ENCODE measurements around the gene CNGA3. TPM values are rescaled to one million over a fixed set of nuclear protein-coding genes. Genes with fewer than 3 reads are reported as not detected.

The CNGA3 gene
- total and polyA plus RNA-seq, 10 of the 15 experiments (the other 5 are each of a cell fraction or from before 2014, with no cell fraction given): not detected

DNA sequence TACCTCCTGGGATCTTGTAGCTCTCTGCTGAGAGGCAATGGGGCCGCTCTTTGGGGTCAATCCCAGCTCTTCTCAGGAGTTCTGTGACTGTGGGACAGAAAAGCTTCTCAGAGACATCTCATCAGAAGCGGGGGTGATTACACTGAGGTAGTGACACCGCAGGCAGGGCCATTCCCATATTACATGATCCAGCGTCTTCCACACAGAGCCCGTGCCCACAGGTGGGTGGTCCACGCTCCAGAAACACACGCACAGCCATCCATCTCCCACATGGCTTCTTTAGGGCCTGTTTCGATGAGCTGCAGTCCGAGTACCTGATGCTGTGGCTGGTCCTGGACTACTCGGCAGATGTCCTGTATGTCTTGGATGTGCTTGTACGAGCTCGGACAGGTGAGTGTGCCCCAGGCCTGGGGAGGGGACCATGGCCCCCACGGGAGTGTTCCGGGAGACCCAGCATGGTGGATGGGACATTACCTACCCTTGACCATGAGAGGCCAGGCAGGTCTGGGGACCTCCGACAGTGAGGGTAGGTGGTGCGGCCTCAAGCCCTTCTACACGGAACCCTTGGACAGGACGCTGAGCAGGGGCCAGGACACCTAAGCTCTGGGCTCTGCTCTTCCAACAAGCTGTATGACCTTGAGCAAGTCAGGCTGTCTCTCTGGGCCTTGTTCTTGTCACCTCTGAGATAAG lies 45.5 kb downstream of the CNGA3 start (continued):
- TF ChIP-seq, protein P1, sequence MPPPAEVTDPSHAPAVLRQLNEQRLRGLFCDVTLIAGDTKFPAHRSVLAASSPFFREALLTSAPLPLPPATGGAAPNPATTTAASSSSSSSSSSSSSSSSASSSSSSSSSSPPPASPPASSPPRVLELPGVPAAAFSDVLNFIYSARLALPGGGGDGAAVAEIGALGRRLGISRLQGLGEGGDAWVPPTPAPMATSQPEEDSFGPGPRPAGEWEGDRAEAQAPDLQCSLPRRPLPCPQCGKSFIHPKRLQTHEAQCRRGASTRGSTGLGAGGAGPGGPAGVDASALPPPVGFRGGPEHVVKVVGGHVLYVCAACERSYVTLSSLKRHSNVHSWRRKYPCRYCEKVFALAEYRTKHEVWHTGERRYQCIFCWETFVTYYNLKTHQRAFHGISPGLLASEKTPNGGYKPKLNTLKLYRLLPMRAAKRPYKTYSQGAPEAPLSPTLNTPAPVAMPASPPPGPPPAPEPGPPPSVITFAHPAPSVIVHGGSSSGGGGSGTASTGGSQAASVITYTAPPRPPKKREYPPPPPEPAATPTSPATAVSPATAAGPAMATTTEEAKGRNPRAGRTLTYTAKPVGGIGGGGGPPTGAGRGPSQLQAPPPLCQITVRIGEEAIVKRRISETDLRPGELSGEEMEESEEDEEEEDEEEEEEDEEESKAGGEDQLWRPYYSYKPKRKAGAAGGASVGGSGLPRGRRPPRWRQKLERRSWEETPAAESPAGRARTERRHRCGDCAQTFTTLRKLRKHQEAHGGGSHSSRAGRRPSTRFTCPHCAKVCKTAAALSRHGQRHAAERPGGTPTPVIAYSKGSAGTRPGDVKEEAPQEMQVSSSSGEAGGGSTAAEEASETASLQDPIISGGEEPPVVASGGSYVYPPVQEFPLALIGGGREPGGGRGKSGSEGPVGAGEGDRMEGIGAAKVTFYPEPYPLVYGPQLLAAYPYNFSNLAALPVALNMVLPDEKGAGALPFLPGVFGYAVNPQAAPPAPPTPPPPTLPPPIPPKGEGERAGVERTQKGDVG (CRISPR knock-in tag; IDR thresholded peaks at IDR 0.05): no peak
- no peak for TF ChIP-seq ZBED1 (IDR thresholded peaks at IDR 0.05; ENCODE audit: borderline replicate concordance)

DNA sequence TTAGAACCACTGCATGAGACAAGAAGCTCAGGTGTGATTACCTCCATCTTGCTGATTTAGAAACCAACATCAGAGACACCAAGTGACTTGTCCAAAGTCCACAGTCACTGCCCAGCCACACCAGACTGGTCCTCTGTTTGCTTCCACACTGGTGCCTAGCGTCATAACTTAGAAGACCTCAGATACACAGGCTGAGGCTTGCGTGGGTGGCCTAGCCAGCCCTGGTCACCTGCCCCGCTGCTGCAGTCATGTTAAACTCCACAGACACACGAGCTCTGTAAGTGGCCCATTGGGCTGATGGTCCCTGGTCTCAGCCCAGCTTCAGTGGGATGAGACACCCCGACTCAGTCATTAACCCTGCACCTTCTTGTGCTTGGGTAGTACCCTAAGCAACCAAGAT lies 47.1 kb downstream of the CNGA3 start:
- CTCF ChIA-PET: interaction anchor here (0.6 to 1.6 kb wide), 3 partner anchors 586 to 693 kb away, joined by 3 to 4 read pairs (median 3); no protein-coding TSS in a partner anchor
- no peak for TF ChIP-seq TCF7 (IDR thresholded peaks at IDR 0.05; ENCODE audit: borderline replicate concordance)
- TF ChIP-seq, protein P2, sequence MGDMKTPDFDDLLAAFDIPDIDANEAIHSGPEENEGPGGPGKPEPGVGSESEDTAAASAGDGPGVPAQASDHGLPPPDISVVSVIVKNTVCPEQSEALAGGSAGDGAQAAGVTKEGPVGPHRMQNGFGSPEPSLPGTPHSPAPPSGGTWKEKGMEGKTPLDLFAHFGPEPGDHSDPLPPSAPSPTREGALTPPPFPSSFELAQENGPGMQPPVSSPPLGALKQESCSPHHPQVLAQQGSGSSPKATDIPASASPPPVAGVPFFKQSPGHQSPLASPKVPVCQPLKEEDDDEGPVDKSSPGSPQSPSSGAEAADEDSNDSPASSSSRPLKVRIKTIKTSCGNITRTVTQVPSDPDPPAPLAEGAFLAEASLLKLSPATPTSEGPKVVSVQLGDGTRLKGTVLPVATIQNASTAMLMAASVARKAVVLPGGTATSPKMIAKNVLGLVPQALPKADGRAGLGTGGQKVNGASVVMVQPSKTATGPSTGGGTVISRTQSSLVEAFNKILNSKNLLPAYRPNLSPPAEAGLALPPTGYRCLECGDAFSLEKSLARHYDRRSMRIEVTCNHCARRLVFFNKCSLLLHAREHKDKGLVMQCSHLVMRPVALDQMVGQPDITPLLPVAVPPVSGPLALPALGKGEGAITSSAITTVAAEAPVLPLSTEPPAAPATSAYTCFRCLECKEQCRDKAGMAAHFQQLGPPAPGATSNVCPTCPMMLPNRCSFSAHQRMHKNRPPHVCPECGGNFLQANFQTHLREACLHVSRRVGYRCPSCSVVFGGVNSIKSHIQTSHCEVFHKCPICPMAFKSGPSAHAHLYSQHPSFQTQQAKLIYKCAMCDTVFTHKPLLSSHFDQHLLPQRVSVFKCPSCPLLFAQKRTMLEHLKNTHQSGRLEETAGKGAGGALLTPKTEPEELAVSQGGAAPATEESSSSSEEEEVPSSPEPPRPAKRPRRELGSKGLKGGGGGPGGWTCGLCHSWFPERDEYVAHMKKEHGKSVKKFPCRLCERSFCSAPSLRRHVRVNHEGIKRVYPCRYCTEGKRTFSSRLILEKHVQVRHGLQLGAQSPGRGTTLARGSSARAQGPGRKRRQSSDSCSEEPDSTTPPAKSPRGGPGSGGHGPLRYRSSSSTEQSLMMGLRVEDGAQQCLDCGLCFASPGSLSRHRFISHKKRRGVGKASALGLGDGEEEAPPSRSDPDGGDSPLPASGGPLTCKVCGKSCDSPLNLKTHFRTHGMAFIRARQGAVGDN (IDR thresholded peaks at IDR 0.05): no peak
- TF ChIP-seq ASH2L (IDR thresholded peaks at IDR 0.05; ENCODE audit: borderline replicate concordance, low read depth): no peak
- TF ChIP-seq, protein P3, sequence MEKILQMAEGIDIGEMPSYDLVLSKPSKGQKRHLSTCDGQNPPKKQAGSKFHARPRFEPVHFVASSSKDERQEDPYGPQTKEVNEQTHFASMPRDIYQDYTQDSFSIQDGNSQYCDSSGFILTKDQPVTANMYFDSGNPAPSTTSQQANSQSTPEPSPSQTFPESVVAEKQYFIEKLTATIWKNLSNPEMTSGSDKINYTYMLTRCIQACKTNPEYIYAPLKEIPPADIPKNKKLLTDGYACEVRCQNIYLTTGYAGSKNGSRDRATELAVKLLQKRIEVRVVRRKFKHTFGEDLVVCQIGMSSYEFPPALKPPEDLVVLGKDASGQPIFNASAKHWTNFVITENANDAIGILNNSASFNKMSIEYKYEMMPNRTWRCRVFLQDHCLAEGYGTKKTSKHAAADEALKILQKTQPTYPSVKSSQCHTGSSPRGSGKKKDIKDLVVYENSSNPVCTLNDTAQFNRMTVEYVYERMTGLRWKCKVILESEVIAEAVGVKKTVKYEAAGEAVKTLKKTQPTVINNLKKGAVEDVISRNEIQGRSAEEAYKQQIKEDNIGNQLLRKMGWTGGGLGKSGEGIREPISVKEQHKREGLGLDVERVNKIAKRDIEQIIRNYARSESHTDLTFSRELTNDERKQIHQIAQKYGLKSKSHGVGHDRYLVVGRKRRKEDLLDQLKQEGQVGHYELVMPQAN (conservative IDR thresholded peaks at IDR 0.05): no peak
- no peak for TF ChIP-seq SREBF2 (IDR thresholded peaks at IDR 0.05; ENCODE audit: low read length)
- TF ChIP-seq CBFB (IDR thresholded peaks at IDR 0.05; ENCODE audit: low read depth): no peak
- TF ChIP-seq, protein P4, sequence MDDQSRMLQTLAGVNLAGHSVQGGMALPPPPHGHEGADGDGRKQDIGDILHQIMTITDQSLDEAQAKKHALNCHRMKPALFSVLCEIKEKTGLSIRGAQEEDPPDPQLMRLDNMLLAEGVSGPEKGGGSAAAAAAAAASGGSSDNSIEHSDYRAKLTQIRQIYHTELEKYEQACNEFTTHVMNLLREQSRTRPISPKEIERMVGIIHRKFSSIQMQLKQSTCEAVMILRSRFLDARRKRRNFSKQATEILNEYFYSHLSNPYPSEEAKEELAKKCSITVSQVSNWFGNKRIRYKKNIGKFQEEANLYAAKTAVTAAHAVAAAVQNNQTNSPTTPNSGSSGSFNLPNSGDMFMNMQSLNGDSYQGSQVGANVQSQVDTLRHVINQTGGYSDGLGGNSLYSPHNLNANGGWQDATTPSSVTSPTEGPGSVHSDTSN (IDR thresholded peaks at IDR 0.05; ENCODE audit: insufficient replicate concordance, low read depth, low read length): no peak
- TF ChIP-seq YY1 (IDR thresholded peaks at IDR 0.05; ENCODE audit: low read depth, low read length): no peak

More for the DNA sequence above, 47.1 kb downstream of the CNGA3 start:
- H4K20me1 ChIP-seq (ENCODE audit: control insufficient read depth, insufficient read depth): no peaks in the 10 kb centered on the region
- no peak overlapping the region for H3K9ac ChIP-seq (ENCODE audit: control insufficient read depth, insufficient read depth, low read length)
- intact Hi-C loops (cut with micrococcal nuclease; ENCODE audit: unreplicated experiment): no loop called here
- H3K9me3 ChIP-seq (replicated peaks; ENCODE audit: control insufficient read depth, insufficient read depth, low read length): no peaks in the 10 kb centered on the region
- SMC1A ChIA-PET (ENCODE audit: uncharacterized antibody, unreplicated experiment): no interaction called here
- H3K4me1 ChIP-seq (ENCODE audit: control insufficient read depth, insufficient read depth, low read length): no peaks in the 10 kb centered on the region
- POLR2A ChIA-PET: no interaction called here
- H3K27ac ChIP-seq (ENCODE audit: control insufficient read depth, insufficient read depth): no peak overlapping the region
- no peak overlapping the region for H2AFZ ChIP-seq (ENCODE audit: control insufficient read depth, low read depth, low read length)
- H3K79me2 ChIP-seq (ENCODE audit: control insufficient read depth, insufficient read depth, low read length): no peaks in the 10 kb centered on the region
- H3K36me3 ChIP-seq (ENCODE audit: control insufficient read depth in 2 of 2, insufficient read depth in 2 of 2, low read length in 1 of 2): no peaks in the 10 kb centered on the region
- no peak overlapping the region for H3K4me2 ChIP-seq (ENCODE audit: control insufficient read depth, insufficient read depth)
- H3K4me3 ChIP-seq: no peak overlapping the region
- no peaks in the 10 kb centered on the region; a peak in 2 of 4 replicates for H3K27me3 ChIP-seq (replicated peaks in 1 of 2; ENCODE audit: control insufficient read depth in 2 of 2, insufficient read depth in 2 of 2, low read length in 1 of 2)
- WGBS (ENCODE audit: insufficient coverage, insufficient replicate concordance, low lambda C conversion rate, missing lambda C conversion rate): 38% methylated on average over 5 of the region's 5 CpGs
- no TSS peak for BruUV-seq (replicated peaks)
- no peak for DNase-seq (ENCODE audit: low read depth, low spot score)
- no peak for FAIRE-seq
- no peak for ATAC-seq
- RAD21 ChIA-PET (ENCODE audit: unreplicated experiment): no interaction called here
- in situ Hi-C loops (cut with MboI): no loop called here
